PC-9 (cell line): Measurements from ENCODE around the gene SF3A1.

Experiments
- CTCF ChIP-seq: fragments of 200-600 bp; sonication (generic); conservative IDR thresholded peaks from 2 replicates; pipeline ENCODE4 v1.6.1; 2017; ENCODE audit warnings: mixed run types, antibody characterized with exemption, mild to moderate bottlenecking, moderate library complexity
- EZH2 ChIP-seq: fragments of 200-600 bp; sonication (generic); IDR thresholded peaks from 2 replicates; pipeline ENCODE4 v1.8.0; 2017; ENCODE audit warnings: antibody characterized with exemption, low read depth

- TF ChIP-seq CTCF (no peak), EZH2 (no peak)
Observed at GRCh38 chr22:30348404-30348803, 8.3 kb downstream of the SF3A1 start.
